Measurements from ENCODE around the gene CYP4A11. TPM values are rescaled to one million over a fixed set of nuclear protein-coding genes. Genes with fewer than 3 reads are reported as not detected.
"Not testable (repeated sequence)": the region's sequence is repeated elsewhere in the genome, so short reads cannot be mapped to it uniquely, and the experiment has no call there.

Gene CYP4A11
- 0.22 TPM for polyA plus RNA-seq (ENCODE audit: insufficient read length)

DNA sequence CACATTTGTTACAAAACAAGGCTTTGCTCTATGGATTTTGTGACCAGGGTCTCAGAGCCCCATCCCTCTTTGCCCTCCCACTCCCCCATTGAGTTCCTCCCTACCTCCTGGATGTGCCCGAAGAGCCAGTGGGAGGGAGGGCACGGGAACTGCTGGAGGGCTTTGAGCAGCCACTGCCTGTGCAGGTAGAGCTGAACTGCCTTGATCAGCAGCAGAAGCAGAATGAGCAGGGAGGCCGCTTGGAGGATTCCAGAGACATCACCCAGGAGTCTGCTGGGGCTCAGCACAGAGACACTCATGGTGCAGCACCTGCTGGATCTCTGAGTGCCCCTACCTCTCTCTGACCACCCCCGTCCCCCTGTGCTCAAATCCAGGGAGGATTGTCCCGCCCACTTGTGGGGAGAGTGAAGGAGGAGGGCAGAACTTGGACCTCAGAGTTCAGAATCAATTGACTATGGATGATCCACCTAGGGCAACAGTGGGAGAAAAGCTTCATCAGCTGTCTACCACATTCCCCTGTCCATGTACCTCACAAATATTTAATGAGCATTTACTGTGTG lies at the start of gene CYP4A11:
TSS of gene CYP4A11 (minus strand) at position 342 of the 560 bp plus-strand sequence. CDS start at position 299, 43 bp downstream.
- DNase-seq = no peak

DNA sequence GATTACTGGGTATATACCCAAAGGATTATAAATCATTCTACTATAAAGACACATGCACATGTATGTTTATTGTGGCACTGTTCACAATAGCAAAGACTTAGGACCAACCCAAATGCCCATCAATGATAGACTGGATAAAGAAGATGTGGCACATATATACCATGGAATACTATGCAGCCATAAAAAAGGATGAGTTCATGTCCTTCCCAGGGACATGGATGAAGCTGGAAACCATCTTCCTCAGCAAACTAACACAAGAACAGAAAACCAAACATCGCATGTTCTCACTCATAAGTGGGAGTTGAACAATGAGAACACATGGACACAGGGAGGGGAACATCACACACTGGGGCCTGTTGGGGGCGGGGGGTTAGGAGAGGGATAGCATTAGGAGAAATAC lies 49.3 kb upstream of the CYP4A11 start:
- DNase-seq = not testable (repeated sequence)

- DNase-seq = no peak
Observed at GRCh38 chr1:46983830-46984586, 42.7 kb upstream of the CYP4A11 start.

- DNase-seq = no peak
Observed at GRCh38 chr1:46983166-46983829, 42.0 kb upstream of the CYP4A11 start.

GRCh38 chr1:46969014-46969619 lies 27.8 kb upstream of the CYP4A11 start:
- no peak for DNase-seq

DNA sequence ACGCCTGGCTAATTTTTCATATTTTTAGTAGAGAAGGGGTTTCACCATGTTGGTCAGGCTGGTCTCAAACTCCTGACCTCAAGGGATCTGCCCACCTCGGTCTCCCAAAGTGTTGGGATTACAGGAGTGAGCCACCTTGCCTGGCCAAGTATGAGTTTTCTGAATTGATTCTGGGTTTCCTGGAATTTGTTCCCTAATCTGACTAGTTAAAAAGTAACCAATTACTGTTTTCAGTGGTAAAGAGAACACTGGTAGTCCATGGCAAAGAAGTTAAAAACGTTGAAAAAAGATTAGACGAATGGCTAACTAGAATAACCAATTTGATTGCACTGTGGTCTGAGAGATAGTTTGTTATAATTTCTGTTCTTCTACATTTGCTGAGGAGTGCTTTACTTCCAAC lies 21.0 kb upstream of the CYP4A11 start:
- DNase-seq = not testable (repeated sequence)

- DNase-seq = no peak
Observed at GRCh38 chr1:46961066-46961758, 19.9 kb upstream of the CYP4A11 start.

DNA sequence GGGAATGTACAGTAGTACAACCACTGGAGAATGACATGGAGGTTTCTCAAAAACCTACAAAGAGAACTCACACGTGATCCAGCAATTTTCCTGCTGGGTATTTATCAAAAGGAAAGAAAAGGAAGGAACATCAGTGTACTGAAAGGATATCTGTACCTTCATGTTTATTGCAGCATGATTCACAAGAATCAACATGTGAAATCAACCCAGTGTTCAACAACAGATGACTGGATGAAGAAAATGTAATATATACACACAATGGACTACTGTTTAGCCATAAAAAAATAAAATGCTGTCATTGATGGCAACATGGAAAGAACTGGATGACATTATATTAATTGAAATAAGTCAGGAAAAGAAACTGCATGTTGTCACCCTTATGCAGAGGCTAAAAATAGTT lies 19.0 kb upstream of the CYP4A11 start:
- DNase-seq = no peak

GRCh38 chr1:46955116-46955515 lies 13.8 kb upstream of the CYP4A11 start:
- not testable (repeated sequence) for DNase-seq

- not testable (repeated sequence) for DNase-seq
Observed at GRCh38 chr1:46953847-46954246, 12.6 kb upstream of the CYP4A11 start.

DNA sequence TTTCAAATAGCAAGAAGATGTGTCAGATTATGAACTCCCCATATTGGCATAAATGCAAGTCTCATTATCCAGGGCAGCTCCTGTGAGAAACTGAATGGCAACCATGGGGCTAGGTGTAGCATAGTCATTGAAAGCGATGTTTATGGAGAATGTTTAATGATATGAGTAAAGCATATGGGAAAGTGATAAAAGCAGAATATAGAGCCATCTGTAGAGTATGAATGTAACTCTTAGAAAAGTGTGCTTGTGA lies 8.1 kb upstream of the CYP4A11 start:
- not testable (repeated sequence) for DNase-seq

GRCh38 chr1:46948629-46949416 lies 7.5 kb upstream of the CYP4A11 start:
- no peak for DNase-seq

- not testable (repeated sequence) for DNase-seq
Observed at GRCh38 chr1:46947706-46948105, 6.4 kb upstream of the CYP4A11 start.

DNA sequence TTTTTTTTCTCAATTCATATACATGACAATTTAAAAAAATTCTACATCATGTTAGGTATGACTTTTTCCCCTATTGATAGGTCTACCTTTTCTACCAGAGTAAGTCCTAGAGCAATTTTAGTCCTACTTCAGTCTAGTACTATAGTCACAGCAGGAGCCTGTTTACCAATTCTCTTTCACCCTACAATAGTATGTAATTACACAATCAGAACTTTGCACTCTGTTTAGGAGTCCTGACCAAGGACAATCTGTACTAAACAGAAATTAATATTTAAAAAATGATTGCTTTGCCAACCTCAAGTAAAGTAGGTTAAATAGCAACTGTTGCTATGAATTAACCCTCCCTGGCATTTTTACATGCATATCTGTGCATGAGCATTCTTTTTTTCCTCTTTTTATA lies 810 bp upstream of the CYP4A11 start:
- no peak for DNase-seq

DNA sequence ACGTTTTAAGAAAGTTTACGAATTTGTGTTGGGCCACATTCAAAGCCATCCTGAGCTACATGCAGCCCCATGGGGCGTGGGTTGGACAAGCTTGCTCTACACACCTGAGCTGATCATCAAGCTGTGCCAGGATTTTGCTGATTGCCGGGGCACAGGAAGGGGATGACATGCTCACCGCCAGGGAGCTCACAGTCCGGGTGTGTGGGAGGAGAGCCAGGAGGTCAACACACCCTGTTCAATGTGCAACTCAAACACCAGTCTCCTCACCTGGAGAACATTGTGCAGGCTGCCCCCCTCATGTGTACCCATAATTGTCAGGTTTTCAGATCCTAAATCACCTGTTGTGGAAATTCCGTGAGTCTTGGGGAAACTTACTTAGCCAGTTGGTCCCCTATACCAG lies 969 bp downstream of the CYP4A11 start:
- DNase-seq = no peak

DNA sequence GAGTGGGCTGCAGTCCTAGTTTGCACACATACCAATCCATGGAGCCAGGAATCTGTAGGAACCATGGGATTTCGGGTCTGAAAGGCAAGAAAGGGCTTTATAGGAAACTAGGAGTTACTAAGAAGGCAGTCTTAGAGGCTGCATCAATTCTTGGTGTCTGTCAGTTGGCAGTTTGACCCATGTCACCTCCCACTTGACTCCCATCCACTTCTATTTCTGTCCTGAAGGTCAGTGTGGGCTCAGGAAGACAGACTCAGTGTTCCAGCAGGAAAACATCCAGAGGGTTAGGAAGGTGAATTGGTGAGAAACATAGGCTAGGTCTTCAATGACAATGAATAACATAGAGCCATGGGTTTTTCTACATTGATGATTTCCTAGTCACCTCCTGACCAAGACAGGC lies 4.0 kb downstream of the CYP4A11 start:
- no peak for DNase-seq

DNA sequence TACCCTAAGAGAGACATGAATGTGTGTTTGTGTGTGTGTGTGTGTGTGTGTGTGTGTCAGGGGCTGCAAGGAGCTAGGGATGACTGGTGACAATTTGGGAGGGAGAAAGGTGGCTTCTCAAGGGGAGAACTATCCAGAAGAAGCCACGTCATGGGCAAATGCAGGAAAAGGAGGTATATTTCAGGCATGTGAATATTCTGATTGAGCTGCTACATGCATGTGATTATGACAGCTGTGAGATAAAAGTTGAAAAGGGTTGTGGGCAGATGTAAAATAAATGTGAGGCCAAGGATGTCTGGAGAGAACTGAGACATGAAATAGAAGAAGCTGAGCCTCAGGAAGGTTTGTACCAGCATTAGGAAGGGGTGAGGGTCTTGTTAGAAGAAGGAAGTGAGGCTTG lies 4.5 kb downstream of the CYP4A11 start:
- DNase-seq = no peak

DNA sequence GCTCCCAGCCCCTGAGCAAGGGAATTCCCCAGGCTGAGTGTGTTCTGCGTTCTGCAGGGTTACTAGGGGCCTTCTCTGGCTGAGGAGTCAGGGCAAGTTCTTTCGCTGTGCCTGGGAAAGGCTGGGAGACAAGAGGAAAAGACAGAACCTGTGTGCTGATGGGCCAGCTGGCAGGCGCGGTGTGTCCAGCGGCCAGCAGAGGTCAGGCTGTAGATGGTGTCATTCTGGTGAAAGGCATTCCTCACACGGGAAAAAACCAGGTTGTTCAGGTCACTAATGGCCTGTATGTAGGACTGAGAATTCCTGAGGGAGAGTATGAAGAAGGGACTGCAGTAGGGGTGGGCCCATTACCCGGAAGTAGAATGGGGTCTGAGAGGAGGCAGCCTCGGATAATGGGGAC lies 6.4 kb downstream of the CYP4A11 start:
- not testable (repeated sequence) for DNase-seq

DNA sequence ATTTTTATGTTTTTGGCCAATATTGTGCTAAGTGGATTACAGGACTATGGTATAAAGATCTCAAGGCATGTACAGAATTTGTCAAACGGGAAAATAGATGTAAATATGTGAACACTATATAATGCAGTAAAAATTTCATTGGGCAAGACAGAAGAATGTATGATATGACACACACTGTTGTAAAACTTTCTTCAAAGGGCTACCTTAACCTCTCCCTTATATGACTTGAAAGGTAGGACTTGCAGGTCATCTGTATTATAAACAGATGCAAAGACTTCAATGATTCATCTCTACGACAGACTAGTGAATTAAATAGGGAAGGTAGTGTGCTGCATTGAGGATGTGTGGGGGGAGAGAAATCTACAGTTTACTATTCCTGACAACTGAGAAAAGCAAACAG lies 9.3 kb downstream of the CYP4A11 start:
- not testable (repeated sequence) for DNase-seq

DNA sequence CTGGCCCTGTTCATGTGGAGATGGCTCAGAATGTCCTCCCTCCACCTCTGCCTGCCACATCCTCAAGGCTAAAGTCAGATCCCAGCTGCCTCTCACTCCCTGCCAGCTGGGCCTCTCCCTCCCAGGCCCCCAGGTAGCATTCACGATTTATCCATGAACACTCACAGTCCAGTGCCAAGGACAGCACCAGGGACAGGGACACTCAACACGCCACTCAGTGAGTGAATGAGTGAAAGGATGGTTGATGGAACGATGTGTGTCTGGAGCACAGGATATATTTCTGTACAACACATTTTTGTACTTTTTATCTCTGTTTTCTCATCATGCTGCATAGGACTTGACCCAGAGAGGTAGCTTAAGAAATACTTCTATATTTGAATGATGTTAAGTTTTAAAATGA lies 10.1 kb downstream of the CYP4A11 start:
- no peak for DNase-seq

DNA sequence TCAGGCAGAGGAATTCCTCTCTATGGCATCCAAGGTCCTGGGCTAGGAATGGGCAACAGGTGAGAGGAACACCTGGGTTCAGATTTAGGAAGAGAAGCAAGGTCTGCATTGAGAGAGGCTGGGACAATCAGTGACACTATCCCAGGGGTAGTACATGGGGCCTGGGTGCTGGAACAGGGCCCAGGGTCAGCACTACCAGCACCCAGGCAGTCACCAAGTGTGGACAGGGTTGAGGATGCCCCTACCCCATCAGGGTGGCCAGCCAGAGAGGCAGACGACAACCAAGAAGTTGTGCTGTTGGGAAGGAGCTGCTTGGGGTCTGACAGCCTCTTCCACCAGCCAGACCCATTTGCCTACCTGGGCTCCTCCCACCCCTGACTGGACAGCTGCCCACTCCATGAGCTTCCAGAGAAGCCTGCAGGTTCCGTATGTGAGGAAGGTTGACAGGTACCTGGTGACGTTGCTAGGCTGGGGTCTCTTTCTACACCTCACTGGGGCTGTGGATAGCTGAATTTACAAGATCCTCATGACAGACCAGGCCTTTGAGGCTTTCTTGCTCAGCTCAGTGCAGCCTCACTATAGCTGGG lies 13.9 kb downstream of the CYP4A11 start:
- no peak for DNase-seq

DNA sequence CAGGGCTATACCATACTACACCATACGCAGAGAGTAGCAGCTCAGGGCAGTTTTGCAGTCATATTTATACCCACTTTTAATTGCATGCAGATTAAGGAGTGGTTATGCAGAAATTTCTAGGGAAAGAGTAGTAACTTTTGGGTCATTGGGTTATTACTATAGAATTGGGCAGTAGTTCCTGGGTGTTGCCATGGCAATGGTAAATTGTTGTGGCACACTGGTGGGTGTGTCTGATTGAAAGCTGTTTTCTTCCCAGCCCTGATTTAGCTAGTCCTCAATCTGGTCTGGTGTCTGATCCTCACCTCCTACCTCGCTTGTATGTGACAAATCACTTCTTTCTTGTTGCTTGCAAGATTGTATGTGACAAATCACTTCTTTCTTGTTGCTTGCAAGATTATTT lies 30.5 kb downstream of the CYP4A11 start:
- no peak for DNase-seq

All from hindlimb muscle (tissue), 1 donor.